Peyer's patch (tissue), 4 donors: ENCODE measurements around the gene AGER.

Experiments
- CTCF ChIP-seq, 6 experiments: fragments of 450-650 bp in 4 of 6; fragments of 200-600 bp in 2 of 6; sonication (generic) in 1 of 6; IDR thresholded peaks; one replicate each; pipeline ENCODE4 v1.5.1; 2017 to 2019; ENCODE audit warnings: antibody characterized with exemption in 6 of 6, mild to moderate bottlenecking in 3 of 6, moderate library complexity in 1 of 6
- POLR2A ChIP-seq, 2 donors: fragments of 450-650 bp; IDR thresholded peaks; one replicate each; pipeline ENCODE4 v1.5.1; 2017; ENCODE audit warnings: antibody characterized with exemption in 2 of 2, mild to moderate bottlenecking in 2 of 2, moderate library complexity in 2 of 2

GRCh38 chr6:32168807-32169591 is 15.1 kb downstream of the AGER start:
- TF ChIP-seq CTCF (IDR thresholded peaks at IDR 0.05) = no peak
- TF ChIP-seq POLR2A (IDR thresholded peaks at IDR 0.05) = no peak
